Esophagus (tissue), 2 donors: ENCODE data around the gene FBXO10. TPM values are rescaled to one million over a fixed set of nuclear protein-coding genes. Genes with fewer than 3 reads are reported as not detected.
"Not testable (repeated sequence)": the region's sequence is repeated elsewhere in the genome, so short reads cannot be mapped to it uniquely, and the experiment has no call there.

Experiments used
- H3K27ac ChIP-seq, 2 donors: one replicate each; pipeline ENCODE4 v1.5.1; 2013; ENCODE audit warnings: low read depth in 2 of 2, mild to moderate bottlenecking in 2 of 2, inconsistent platforms in 1 of 2, low read length in 1 of 2, moderate library complexity in 1 of 2
- H3K27me3 ChIP-seq, 2 donors: one replicate each; pipeline ENCODE4 v1.6.1; 2013; ENCODE audit warnings: low read length in 2 of 2, control low read depth in 1 of 2, mild to moderate bottlenecking in 1 of 2; ENCODE audit not compliant: insufficient read depth in 2 of 2, control insufficient read depth in 1 of 2
- H3K36me3 ChIP-seq, 2 donors: one replicate each; pipeline ENCODE4 v1.6.1; 2013; ENCODE audit warnings: low read length in 1 of 2; ENCODE audit not compliant: control insufficient read depth in 2 of 2, insufficient read depth in 2 of 2
- H3K4me1 ChIP-seq, 2 donors: one replicate each; pipeline ENCODE4 v1.6.1; 2013; ENCODE audit warnings: low read length in 1 of 2; ENCODE audit not compliant: control insufficient read depth in 2 of 2, insufficient read depth in 2 of 2
- H3K4me3 ChIP-seq, 2 donors: one replicate each; pipeline ENCODE4 v1.5.1; 2013; ENCODE audit warnings: low read length in 2 of 2, mild to moderate bottlenecking in 2 of 2, low read depth in 1 of 2, moderate library complexity in 1 of 2
- H3K9me3 ChIP-seq, 2 donors: one replicate each; pipeline ENCODE4 v1.6.1; 2013; ENCODE audit warnings: mild to moderate bottlenecking in 2 of 2, low read depth in 1 of 2, low read length in 1 of 2, moderate library complexity in 1 of 2; ENCODE audit not compliant: control insufficient read depth in 2 of 2, insufficient read depth in 1 of 2
- WGBS, 2 donors: extraction: QIAGEN DNeasy Blood & Tissue Kit; methylation state at CpG; one replicate each; pipeline ENCODE4 v1.1.7; 2013; 5-methylcytosine and 5-hydroxymethylcytosine counted together
- polyA plus RNA-seq, 2 donors: library from polyadenylated mRNA; stranded (reverse); fragments of 200-250 nt; gene quantifications; one replicate each; pipeline ENCODE4 v1.2.3, GENCODE V29; 2013
- donor health status: healthy with polysubstance abuse.
- donor health status: Bipolar disorder and iron deficiency.

FBXO10 gene
- polyA plus RNA-seq, 2 donors = 2.1 to 3.0 TPM

DNA sequence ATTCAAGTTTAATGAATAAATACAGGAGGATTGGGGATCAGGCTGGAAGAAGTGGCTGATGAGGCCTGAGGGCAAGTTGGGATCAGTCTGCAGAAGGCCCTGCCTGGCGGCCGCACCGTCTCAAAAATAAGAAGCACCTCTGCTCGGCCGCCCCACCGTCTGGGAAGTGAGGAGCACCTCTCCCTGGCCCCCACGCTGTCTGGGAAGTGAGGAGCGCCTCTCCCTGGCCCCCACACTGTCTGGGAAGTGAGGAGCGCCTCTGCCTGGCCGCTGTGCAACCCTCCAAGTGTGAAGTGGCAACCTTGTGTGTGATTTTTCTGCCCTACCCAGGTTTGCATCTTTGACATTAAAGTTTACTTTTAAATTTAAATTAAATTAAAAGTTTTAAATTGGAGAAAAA is 55.1 kb downstream of the FBXO10 start:
- peaks cover 6 to 29% of the 10 kb centered on the region in 2 donors for H3K36me3 ChIP-seq
- H3K4me1 ChIP-seq = peaks cover 0 to 1% of the 10 kb centered on the region in 2 donors
- H3K27me3 ChIP-seq = no peaks in the 10 kb centered on the region
- H3K4me3 ChIP-seq = no peak overlapping the region
- no peak overlapping the region for H3K27ac ChIP-seq
- WGBS, 2 donors = 93% methylated on average over 10 of the region's 10 CpGs
- H3K9me3 ChIP-seq = no peaks in the 10 kb centered on the region

DNA sequence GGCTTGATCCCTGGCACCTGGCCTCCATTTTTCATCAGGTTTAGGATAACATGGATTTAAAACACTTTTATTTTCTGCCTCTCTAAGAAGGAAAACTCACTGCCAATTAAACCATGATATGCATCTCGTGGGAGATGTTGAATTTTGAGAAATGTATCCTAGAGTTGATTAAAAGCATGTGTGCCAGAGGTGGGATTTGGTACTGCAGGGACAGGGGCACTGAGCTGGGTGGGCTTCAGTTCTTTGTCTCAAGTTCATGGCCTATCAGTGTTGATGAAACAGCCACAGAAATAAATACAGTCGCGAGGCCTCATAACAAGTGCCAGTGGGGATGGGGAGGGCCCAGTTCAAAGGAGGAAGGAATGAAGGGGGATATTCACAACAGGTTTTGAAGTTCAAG is 55.5 kb downstream of the FBXO10 start:
- Histone ChIP-seq H3K4me1 (peaks cover 0 to 2% of the 10 kb centered on the region in 2 donors), H3K4me3 (no peak overlapping the region), H3K9me3 (no peaks in the 10 kb centered on the region), H3K36me3 (peaks cover 6 to 29% of the 10 kb centered on the region in 2 donors), H3K27ac (no peak overlapping the region), H3K27me3 (no peaks in the 10 kb centered on the region)
- 82 to 88% methylated on average over 3 of the region's 3 CpGs for WGBS, 2 donors

DNA sequence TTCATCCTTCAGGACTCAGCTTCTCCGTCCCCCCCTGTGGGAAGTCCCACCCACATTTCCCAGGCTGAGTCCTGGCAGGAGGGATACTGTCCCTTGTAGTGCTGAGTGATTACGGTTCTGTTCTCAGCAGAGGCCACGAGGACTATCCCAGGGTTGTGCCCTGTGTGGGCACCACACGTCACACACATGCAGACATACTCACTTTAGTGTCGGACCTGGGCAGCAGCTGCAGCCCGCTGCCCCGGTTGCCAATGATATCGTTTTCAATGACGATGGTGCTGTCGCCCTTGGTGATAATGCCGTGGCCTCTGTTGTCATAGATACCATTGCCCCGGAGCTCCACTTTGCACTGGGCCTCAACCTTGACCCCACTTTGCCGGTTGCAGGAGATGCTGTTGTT is 58.3 kb downstream of the FBXO10 start:
- no peak overlapping the region for H3K27ac ChIP-seq
- WGBS, 2 donors = 88 to 92% methylated on average over 13 of the region's 13 CpGs
- H3K36me3 ChIP-seq = peaks cover 6 to 20% of the 10 kb centered on the region in 2 donors

DNA sequence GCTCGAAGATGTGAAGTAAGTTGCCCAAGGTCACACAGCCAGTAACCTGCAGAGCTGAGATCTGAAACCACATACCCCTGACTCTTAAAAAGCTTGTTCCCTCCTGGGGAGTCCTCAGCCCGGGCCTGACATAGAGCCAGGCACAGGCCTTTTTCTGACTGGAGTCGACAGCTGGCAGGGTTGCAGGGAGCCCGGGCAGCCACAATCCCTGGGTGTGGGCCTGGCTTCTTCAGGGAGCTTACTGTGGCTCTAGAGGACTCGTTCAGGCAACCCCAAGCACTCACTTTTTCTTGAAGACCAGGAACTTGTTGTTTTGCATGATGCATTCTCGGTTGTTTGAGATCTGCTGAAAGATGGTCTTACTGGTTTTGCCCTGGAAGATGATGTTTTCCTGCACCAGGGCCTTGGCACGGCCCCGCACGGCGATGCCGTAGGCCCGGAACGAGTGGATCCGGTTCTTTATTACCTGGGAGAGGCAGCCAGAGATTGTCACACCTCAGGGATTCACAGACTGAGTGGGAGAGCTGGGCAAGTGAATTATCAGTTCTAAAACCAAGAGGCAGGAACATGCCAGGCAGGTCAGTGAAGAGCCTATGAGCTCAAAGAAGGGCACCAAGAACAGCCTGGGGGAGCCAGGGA is 60.4 kb downstream of the FBXO10 start:
- no peaks in the 10 kb centered on the region for H3K27me3 ChIP-seq
- H3K4me3 ChIP-seq = no peak overlapping the region
- peaks cover 0 to 9% of the 10 kb centered on the region in 2 donors for H3K4me1 ChIP-seq
- peaks cover 0 to 7% of the 10 kb centered on the region in 2 donors for H3K36me3 ChIP-seq
- H3K9me3 ChIP-seq = no peaks in the 10 kb centered on the region
- H3K27ac ChIP-seq = peak overlapping the region; percentile 6 to 71
- WGBS, 2 donors = 53 to 60% methylated on average over 14 of the region's 14 CpGs

More for the DNA sequence above, 58.3 kb downstream of the FBXO10 start:
- Histone ChIP-seq H3K9me3 (no peaks in the 10 kb centered on the region), H3K27me3 (no peaks in the 10 kb centered on the region), H3K4me3 (no peak overlapping the region), H3K4me1 (peaks cover 0 to 9% of the 10 kb centered on the region in 2 donors)

DNA sequence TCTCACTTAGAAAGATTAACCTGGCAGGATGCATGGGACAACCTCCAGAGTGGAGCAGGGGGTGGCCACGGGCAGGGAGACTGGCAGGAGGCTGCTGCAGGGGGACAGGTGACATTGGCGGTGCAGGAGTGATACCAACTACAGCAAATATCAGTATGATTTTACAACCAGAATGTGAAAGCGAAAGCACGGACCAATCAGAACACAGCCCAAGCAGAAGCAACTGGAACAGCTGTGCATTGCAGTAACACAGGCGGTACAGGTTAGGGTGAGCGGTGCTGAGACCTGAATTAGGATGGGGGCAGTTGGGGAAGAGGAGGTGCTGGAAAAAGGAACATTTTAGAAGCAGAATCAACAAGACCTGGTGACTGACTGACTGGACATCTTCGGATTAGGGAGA is 61.2 kb downstream of the FBXO10 start:
- no peak overlapping the region for H3K4me3 ChIP-seq
- WGBS, 2 donors = 87 to 91% methylated on average over 7 of the region's 7 CpGs
- H3K4me1 ChIP-seq = peaks cover 0 to 9% of the 10 kb centered on the region in 2 donors
- H3K27ac ChIP-seq = peak overlapping the region in 1 of 2 donors; percentile 71
- H3K9me3 ChIP-seq = no peaks in the 10 kb centered on the region
- no peaks in the 10 kb centered on the region for H3K27me3 ChIP-seq
- H3K36me3 ChIP-seq = peaks cover 0 to 7% of the 10 kb centered on the region in 2 donors

DNA sequence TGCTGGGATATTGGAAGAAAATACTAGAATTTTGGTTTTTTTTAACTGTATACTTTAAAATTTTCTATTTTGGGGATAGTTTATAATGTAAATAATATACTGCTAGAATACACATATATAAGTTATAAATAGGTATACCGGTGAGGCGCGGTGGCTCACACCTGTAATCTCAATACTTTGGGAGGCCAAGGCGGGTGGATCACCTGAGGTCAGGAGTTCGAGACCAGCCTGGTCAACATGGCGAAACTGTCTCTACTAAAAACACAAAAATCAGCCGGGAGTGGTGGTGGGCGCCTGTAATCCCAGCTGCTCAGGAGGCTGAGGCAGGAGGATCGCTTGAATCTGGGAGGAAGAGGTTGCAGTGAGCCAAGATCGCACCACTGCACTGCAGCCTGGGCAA is 61.8 kb downstream of the FBXO10 start:
- H3K36me3 ChIP-seq, H3K9me3 ChIP-seq, H3K27me3 ChIP-seq, H3K4me1 ChIP-seq, H3K4me3 ChIP-seq, H3K27ac ChIP-seq: not testable (repeated sequence)
- 96 to 98% methylated on average over 10 of the region's 10 CpGs for WGBS, 2 donors

DNA sequence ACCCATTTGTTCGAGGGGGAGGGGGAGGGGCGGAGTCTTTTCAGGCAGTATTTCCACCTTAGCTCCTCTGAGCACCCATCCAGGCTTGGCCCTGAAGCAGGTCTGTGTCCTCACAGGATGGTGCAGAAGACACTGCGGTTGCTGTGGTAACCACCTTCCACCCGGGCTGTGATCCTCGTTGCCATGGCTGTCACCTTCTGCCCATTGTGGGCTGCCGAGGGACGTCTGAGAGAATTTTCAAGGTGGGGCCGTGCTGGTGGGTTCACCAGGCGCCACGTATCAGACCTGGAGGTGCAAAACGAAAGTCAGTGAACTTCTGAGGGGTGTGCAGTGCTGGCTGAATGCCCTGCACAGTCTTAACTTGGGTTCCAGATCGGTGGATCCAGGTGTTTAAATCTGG is 63.7 kb downstream of the FBXO10 start:
- H3K27ac ChIP-seq = no peak overlapping the region
- no peaks in the 10 kb centered on the region for H3K9me3 ChIP-seq
- peaks cover 6 to 7% of the 10 kb centered on the region in 2 donors for H3K36me3 ChIP-seq
- no peak overlapping the region for H3K4me3 ChIP-seq
- H3K4me1 ChIP-seq = peaks cover 0 to 11% of the 10 kb centered on the region in 2 donors
- no peaks in the 10 kb centered on the region for H3K27me3 ChIP-seq
- WGBS, 2 donors = 73 to 76% methylated on average over 12 of the region's 12 CpGs

DNA sequence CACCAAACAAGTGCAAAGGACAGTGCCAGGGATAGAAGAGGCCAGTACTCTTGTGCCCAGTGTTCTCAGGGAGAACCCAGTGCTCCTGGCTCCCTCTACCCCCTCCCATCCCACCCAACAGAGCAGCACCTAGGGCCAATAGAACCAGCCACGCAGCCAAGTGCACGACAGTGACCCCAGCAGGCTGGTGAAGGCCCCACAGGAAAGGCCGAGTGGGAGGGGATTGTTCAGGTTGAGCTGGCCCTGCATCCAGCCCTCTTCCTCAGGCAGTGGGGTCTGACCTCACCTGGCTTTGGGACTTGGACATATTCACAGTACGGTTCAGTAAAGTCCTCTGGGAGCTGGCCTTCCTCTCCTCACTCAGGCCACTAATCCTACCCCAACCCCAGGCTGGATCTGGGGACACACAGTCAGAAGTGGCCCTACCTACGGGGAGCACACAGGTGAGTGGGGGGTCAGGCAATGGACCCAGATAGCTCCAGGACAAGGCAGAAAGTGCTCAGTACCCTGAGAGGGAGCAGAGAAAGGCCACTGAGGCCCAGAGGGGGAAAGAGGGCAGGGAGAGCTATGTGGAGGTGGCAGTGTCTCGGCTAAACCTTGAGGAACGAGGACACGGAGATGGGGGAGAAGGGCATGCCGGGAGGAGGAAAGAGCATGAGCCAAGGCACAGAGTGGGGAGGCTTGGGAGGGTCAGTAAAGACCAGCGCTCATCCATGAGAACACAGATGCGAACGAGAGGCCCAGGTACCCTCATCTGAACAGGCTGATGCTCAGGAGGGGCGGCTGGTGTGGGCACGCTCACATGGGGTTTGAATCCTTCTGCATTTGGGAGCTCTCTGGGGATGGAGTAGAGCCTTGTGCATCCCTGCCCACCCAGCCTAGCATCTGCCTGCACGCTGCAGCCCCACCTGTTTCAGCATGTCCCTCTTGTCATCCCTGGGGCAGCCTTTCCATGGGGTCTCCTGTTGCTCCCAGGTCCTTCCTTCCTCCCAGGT is 64.9 kb downstream of the FBXO10 start:
- H3K27me3 ChIP-seq = no peaks in the 10 kb centered on the region
- WGBS, 2 donors = 85 to 86% methylated on average over 14 to 15 of the region's 15 CpGs
- H3K9me3 ChIP-seq = no peaks in the 10 kb centered on the region
- no peak overlapping the region for H3K27ac ChIP-seq
- peaks cover 0 to 11% of the 10 kb centered on the region in 2 donors for H3K4me1 ChIP-seq
- H3K4me3 ChIP-seq = no peak overlapping the region
- H3K36me3 ChIP-seq = peaks cover 6 to 7% of the 10 kb centered on the region in 2 donors

DNA sequence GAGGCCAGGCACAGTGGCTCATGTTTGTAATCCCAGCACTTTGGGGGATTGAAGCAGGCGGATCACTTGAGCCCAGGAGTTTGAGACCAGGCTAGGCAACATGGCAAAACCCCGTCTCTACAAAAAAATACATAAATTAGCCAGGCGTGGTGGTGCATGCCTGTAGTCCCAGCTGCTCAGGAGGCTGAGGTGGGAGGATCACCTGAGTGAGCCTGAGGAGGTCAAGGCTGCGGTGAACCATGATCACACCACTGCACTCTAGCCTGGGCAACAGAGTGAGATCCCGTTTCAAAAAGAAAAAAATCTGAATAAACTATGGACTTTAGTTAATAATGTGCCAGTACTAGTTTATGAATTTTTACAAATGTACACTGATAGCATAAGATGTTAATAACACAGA is 66.1 kb downstream of the FBXO10 start:
- H3K9me3 ChIP-seq, H3K4me1 ChIP-seq, H3K27me3 ChIP-seq, H3K4me3 ChIP-seq, H3K36me3 ChIP-seq, H3K27ac ChIP-seq: not testable (repeated sequence)
- WGBS, 2 donors = 85 to 89% methylated on average over 5 of the region's 5 CpGs
